Transverse colon (tissue), 4 donors: ENCODE measurements around the gene PTPRN2. TPM values are rescaled to one million over a fixed set of nuclear protein-coding genes. Genes with fewer than 3 reads are reported as not detected.

Experiments
- DNase-seq: peaks from one replicate; pipeline ENCODE4 v3.0.0-alpha.2; 2019
- H3K27ac ChIP-seq, 4 donors: fragments of 200-600 bp; sonication (generic); 2 replicates each; pipeline ENCODE4 v1.5.1; 2016 to 2018; ENCODE audit warnings: inconsistent platforms in 4 of 4
- H3K27me3 ChIP-seq: fragments of 200-600 bp; sonication (generic); 2 replicates; pipeline ENCODE4 v1.5.1; 2017; ENCODE audit warnings: inconsistent platforms
- H3K36me3 ChIP-seq, 4 donors: fragments of 200-600 bp; sonication (generic); 2 replicates each; pipeline ENCODE4 v1.5.1; 2017 to 2019; ENCODE audit warnings: inconsistent platforms in 4 of 4
- H3K4me1 ChIP-seq, 4 donors: fragments of 200-600 bp; sonication (generic); 2 replicates each; pipeline ENCODE4 v1.5.1; 2017 to 2020; ENCODE audit warnings: inconsistent platforms in 4 of 4
- H3K4me3 ChIP-seq, 4 donors: fragments of 200-600 bp; sonication (generic); 1 replicate in 1 of 4; 2 replicates in 3 of 4; pipeline versions ENCODE4 v1.5.1 to v1.6.1; 2017 to 2019; ENCODE audit warnings: inconsistent platforms in 4 of 4
- H3K9me3 ChIP-seq, 2 donors: fragments of 200-600 bp; sonication (generic); 2 replicates each; pipeline ENCODE4 v1.5.1; 2017 to 2019; ENCODE audit warnings: inconsistent platforms in 2 of 2
- EP300 ChIP-seq: sonication (generic); formaldehyde crosslinking; IDR thresholded peaks from one replicate; pipeline ENCODE4 v1.6.1; 2017; ENCODE audit warnings: antibody characterized with exemption, low read depth
- POLR2A ChIP-seq: fragments of 450-650 bp; IDR thresholded peaks from one replicate; pipeline ENCODE4 v1.6.1; 2016; ENCODE audit warnings: antibody characterized with exemption, mild to moderate bottlenecking, moderate library complexity
- POLR2AphosphoS5 ChIP-seq, 3 donors: sonication (generic); formaldehyde crosslinking; IDR thresholded peaks; one replicate each; pipeline ENCODE4 v1.6.1; 2016; ENCODE audit warnings: antibody characterized with exemption in 3 of 3
- WGBS, 2 donors: methylation state at CpG; one replicate each; pipeline ENCODE4 v1.1.5; 2018; ENCODE audit warnings: low coverage in 1 of 2; 5-methylcytosine and 5-hydroxymethylcytosine counted together
- in situ Hi-C, 4 donors: fragments of 200-750 bp; cut with MboI; loops; one replicate each; pipeline versions ENCODE4 v1.15.0 to v1.15.1; 2017; ENCODE audit warnings: low sequenced_read_pairs in 3 of 4, low pct_ligation_motif_present in 1 of 4, low pct_unique_long_range_greater_than_20kb in 1 of 4
- intact Hi-C: fragments of 100-400 bp; cut with DNase I; formaldehyde crosslinking; loops from one replicate; pipeline ENCODE4 v1.15.1; 2023; ENCODE audit warnings: low total_unique reads
- total RNA-seq, 4 donors: library from RNA; depleted of rRNA; stranded (reverse); fragments of >200 nt; gene quantifications; one replicate each; pipeline ENCODE4 v1.1.0, GENCODE V29; 2016
- TF ChIP-seq, protein P1 (sequence below), 5 experiments: fragments of 200-600 bp in 3 of 5; fragments of 450-650 bp in 2 of 5; sonication (generic) in 3 of 5; IDR thresholded peaks; 1 replicate in 2 of 5; 2 replicates in 3 of 5; pipeline ENCODE4 v1.5.1; 2016 to 2017; ENCODE audit warnings: antibody characterized with exemption in 5 of 5, inconsistent platforms in 3 of 5, mild to moderate bottlenecking in 2 of 5, moderate library complexity in 1 of 5

PTPRN2 gene
- total RNA-seq, 4 donors from 2014 or later, result 15.4 to 31.1 (median 21.8) TPM

DNA sequence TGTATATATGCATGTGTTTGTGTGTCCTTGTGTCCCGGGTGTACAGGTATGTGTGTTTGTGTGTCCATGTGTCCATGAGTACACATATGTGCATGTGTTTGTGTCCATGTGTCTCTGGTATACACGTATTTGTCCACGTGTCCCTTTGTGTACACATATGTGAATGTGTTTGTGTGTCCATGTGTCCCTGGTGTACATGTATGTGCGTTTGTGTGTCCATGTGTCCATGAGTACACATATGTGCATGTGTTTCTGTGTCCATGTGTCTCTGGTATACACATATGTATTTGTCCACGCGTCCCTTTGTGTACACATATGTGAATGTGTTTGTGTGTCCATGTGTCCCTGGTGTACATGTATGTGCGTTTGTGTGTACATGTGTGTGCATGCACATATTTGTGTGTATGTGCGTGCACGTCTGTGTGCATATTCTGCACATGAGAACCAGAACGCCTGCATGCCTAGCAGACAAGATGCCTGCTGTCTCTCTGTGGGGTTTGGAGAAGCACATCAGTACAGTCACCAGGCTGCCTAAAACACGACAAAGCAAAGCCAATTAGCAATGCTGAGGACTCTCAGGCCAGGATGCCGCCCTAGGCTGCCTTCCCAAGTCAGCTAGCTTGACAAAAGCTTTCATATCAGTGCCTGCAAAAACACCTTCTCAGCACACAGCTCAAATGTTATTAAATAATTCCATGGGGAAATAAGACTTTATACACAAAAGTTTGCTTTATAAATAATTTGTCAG, 327.8 kb downstream of the PTPRN2 start:
- H3K9me3 ChIP-seq, result no peaks in the 10 kb centered on the region
- 76 to 79% methylated on average over 5 to 12 of the region's 12 CpGs for WGBS, 2 donors
- no peak for DNase-seq
- peaks cover 0 to 13% (median 8%) of the 10 kb centered on the region in 4 donors for H3K4me1 ChIP-seq
- intact Hi-C loops (no loop called here), in situ Hi-C loops (no loop called here)
- H3K4me3 ChIP-seq, result no peak overlapping the region
- H3K27ac ChIP-seq, result no peak overlapping the region
- no peaks in the 10 kb centered on the region for H3K36me3 ChIP-seq
- no peak for TF ChIP-seq POLR2A
- no peak for TF ChIP-seq POLR2AphosphoS5 (IDR thresholded peaks at IDR 0.05)
- TF ChIP-seq, protein P1, sequence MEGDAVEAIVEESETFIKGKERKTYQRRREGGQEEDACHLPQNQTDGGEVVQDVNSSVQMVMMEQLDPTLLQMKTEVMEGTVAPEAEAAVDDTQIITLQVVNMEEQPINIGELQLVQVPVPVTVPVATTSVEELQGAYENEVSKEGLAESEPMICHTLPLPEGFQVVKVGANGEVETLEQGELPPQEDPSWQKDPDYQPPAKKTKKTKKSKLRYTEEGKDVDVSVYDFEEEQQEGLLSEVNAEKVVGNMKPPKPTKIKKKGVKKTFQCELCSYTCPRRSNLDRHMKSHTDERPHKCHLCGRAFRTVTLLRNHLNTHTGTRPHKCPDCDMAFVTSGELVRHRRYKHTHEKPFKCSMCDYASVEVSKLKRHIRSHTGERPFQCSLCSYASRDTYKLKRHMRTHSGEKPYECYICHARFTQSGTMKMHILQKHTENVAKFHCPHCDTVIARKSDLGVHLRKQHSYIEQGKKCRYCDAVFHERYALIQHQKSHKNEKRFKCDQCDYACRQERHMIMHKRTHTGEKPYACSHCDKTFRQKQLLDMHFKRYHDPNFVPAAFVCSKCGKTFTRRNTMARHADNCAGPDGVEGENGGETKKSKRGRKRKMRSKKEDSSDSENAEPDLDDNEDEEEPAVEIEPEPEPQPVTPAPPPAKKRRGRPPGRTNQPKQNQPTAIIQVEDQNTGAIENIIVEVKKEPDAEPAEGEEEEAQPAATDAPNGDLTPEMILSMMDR (IDR thresholded peaks at IDR 0.05), result no peak
- no peak for TF ChIP-seq EP300
- H3K27me3 ChIP-seq, result no peaks in the 10 kb centered on the region

DNA sequence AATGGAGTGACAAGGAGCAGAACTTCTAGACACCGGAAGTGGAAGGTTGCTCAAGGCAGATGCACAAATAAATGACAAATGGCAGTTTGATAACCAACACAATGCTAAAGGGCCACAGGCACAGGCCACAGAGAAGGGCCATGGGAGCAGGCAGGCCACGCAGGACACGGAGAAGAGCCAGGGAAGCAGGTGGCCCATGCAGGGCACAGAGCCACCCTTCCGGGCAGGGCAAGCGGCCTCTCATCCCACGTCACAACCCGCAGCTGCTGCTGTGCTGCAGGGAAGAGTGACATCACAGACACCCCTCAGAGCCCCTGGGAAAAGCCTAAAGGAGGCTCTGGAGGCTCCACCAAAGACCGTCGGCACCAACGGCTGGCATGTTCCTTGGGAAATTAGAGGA, 328.5 kb downstream of the PTPRN2 start:
- H3K4me1 ChIP-seq, result peaks cover 0 to 7% (median 2%) of the 10 kb centered on the region in 4 donors
- no peaks in the 10 kb centered on the region for H3K36me3 ChIP-seq
- no peak overlapping the region for H3K4me3 ChIP-seq
- DNase-seq, result no peak
- intact Hi-C loops, result no loop called here
- WGBS, 2 donors, result 93% methylated on average over 10 of the region's 10 CpGs; no CpG with 5 or more reads in 1 of the 2 donors
- H3K9me3 ChIP-seq, result no peaks in the 10 kb centered on the region
- no peak overlapping the region for H3K27ac ChIP-seq
- TF ChIP-seq POLR2A (no peak), POLR2AphosphoS5 (IDR thresholded peaks at IDR 0.05) (no peak), EP300 (no peak)
- TF ChIP-seq, protein P1 (IDR thresholded peaks at IDR 0.05), result no peak
- no peaks in the 10 kb centered on the region for H3K27me3 ChIP-seq
- in situ Hi-C loops, result no loop called here

DNA sequence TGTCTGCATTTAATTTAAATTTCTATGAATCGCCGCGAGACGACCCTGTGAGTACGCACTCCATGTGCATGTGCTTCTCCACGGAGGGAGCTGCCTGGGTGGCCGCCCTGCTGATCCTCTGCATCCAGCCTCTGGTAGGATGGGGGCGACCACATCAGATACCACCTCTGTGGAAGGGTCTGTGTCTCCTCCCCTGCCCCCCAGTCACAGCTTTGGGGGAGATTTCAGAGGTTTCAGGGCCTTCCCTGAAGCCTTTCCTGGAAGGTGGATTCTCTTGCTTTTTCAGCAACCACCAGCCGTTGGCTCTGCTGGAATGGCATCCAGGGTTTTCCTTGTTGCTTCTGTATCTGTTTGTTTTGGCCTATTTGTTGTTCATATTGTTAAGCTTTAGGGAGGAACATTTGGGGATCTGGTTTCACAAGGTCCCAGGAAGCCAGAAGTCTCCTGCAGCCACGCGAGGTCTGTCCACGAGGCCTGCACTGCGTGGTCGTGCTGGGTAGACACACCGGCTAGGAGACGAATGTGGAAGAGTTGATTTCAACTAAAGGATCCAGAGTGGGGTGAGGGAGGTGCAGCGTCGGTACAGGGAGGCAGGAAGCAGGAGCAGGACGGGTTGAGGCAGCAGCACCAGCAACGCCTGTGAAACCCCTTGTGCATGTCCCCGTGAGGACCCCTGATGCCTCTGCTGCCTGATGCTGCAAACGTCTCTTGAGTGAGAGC, 329.1 kb downstream of the PTPRN2 start:
- no peak overlapping the region for H3K4me3 ChIP-seq
- no peak for TF ChIP-seq EP300
- TF ChIP-seq POLR2A, result no peak
- TF ChIP-seq, protein P1 (IDR thresholded peaks at IDR 0.05), result no peak
- no peak for TF ChIP-seq POLR2AphosphoS5 (IDR thresholded peaks at IDR 0.05)
- H3K9me3 ChIP-seq, result no peaks in the 10 kb centered on the region
- no peak overlapping the region for H3K27ac ChIP-seq
- H3K36me3 ChIP-seq, result no peaks in the 10 kb centered on the region
- in situ Hi-C loops, result no loop called here
- intact Hi-C loops, result no loop called here
- WGBS, 2 donors, result 85 to 89% methylated on average over 4 to 22 of the region's 22 CpGs
- no peak for DNase-seq
- peaks cover 0 to 4% (median under 1%) of the 10 kb centered on the region in 4 donors for H3K4me1 ChIP-seq
- no peaks in the 10 kb centered on the region for H3K27me3 ChIP-seq

DNA sequence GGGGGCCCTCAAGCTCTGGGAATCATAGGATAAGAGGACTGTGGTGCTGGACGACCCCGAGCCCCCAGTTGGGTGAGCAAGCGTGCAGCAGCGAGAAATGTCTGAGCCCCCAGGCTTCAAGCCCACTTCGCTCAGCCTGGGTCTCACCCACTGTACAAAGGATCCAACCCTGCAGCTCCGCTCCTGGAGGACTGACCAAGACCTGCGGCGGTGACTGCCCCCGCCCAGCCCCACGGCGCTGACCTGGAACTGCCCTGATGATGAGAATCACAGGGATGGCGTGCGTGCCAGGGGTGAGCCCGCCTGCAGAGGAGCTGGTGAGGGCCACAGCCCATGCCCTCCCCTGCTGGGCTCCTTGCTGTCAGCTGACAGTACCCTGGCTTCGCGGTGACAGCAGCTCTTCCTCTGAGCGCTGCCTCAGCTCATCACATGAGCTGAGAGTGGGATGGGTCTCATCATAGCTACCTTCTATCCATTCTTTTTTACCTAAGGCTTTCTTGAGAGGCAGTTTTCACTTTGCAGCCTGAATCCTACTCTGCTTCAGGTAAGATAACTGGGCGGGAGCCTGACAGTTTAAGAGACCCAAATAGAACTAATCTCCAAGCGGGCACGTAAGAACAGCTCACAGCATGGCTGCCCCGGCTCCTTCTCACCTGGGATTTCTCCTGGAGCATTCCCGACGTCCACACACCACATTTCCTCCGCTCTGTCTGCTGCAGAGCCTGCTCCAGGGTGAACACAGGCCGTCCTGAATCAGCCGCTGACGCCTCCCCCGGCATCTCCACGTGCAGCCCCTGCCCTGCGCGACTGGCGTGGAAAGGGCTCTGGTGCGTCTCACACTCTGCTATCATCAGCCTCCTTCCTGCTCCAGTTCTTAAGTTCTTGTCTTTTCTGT, 329.9 kb downstream of the PTPRN2 start:
- no peak for TF ChIP-seq POLR2A
- TF ChIP-seq, protein P1 (IDR thresholded peaks at IDR 0.05), result no peak
- no peak for TF ChIP-seq POLR2AphosphoS5 (IDR thresholded peaks at IDR 0.05)
- no peak overlapping the region for H3K4me3 ChIP-seq

More for the DNA sequence above, 329.9 kb downstream of the PTPRN2 start:
- DNase-seq, result no peak
- 84 to 89% methylated on average over 8 to 28 of the region's 33 CpGs for WGBS, 2 donors
- Histone ChIP-seq H3K36me3 (no peaks in the 10 kb centered on the region), H3K4me1 (no peaks in the 10 kb centered on the region), H3K27ac (no peak overlapping the region), H3K9me3 (no peaks in the 10 kb centered on the region), H3K27me3 (no peaks in the 10 kb centered on the region)
- intact Hi-C loops (no loop called here), in situ Hi-C loops (no loop called here)
